ENCODE data around the gene DOCK4. TPM values are rescaled to one million over a fixed set of nuclear protein-coding genes. Genes with fewer than 3 reads are reported as not detected.

The DOCK4 gene
- total and polyA plus RNA-seq, 4 donors: 7.2 to 48.9 (median 12.8) TPM

- TF ChIP-seq ZBTB33 (IDR thresholded peaks at IDR 0.05) (peak; percentile 48), GABPA (IDR thresholded peaks at IDR 0.05 in 1 of 2, conservative IDR thresholded peaks at IDR 0.05 in 1 of 2) (no peak)
These were observed 22.4 kb upstream of the DOCK4 start (continued) for GRCh38 chr7:112228632-112229031.

GRCh38 chr7:112226701-112227276 lies 20.6 kb upstream of the DOCK4 start:
- no peak for DNase-seq (ENCODE audit: low spot score)
- WGBS: 97% methylated on average over 4 of the region's 4 CpGs
- Histone ChIP-seq H3K9me3 (ENCODE audit: control insufficient read depth in 4 of 4, low read length in 3 of 4) (no peaks in the 10 kb centered on the region), H3K4me1 (ENCODE audit: control insufficient read depth in 4 of 4, insufficient read depth in 4 of 4, low read length in 3 of 4) (peaks cover 1 to 43% (median 12%) of the 10 kb centered on the region in 4 donors), H3K36me3 (ENCODE audit: control insufficient read depth in 4 of 4, insufficient read depth in 3 of 4, low read depth in 1 of 4, low read length in 3 of 4) (no peaks in the 10 kb centered on the region), H3K9ac (ENCODE audit: low read depth in 1 of 2, low read length in 2 of 2) (no peak overlapping the region), H3K27me3 (ENCODE audit: control insufficient read depth in 4 of 4, insufficient read depth in 4 of 4, low read length in 3 of 4) (no peaks in the 10 kb centered on the region), H3K4me3 (ENCODE audit: low read depth in 1 of 3, low read length in 3 of 3) (no peak overlapping the region), H3K27ac (ENCODE audit: low read depth in 1 of 2, low read length in 2 of 2) (no peak overlapping the region)
- no peak for TF ChIP-seq EGR1 (IDR thresholded peaks at IDR 0.05; ENCODE audit: low read depth in 2 of 2)
- no peak for TF ChIP-seq YY1 (IDR thresholded peaks at IDR 0.05)
- no peak for TF ChIP-seq RXRA (IDR thresholded peaks at IDR 0.05)
- no peak for TF ChIP-seq NR2F2 (IDR thresholded peaks at IDR 0.05)
- no peak for TF ChIP-seq HNF4G (IDR thresholded peaks at IDR 0.05)
- no peak for TF ChIP-seq ZBTB33 (IDR thresholded peaks at IDR 0.05)
- TF ChIP-seq FOXA1 (IDR thresholded peaks at IDR 0.05): no peak
- no peak for TF ChIP-seq HNF4A (conservative IDR thresholded peaks at IDR 0.05)
- TF ChIP-seq TAF1 (conservative IDR thresholded peaks at IDR 0.05): no peak
- TF ChIP-seq RAD21 (IDR thresholded peaks at IDR 0.05): no peak
- no peak for TF ChIP-seq GABPA (IDR thresholded peaks at IDR 0.05 in 1 of 2, conservative IDR thresholded peaks at IDR 0.05 in 1 of 2)
- TF ChIP-seq REST (IDR thresholded peaks at IDR 0.05): no peak
- no peak for TF ChIP-seq SP1 (IDR thresholded peaks at IDR 0.05)
- no peak for TF ChIP-seq JUND (IDR thresholded peaks at IDR 0.05)
- no peak for TF ChIP-seq ATF3 (IDR thresholded peaks at IDR 0.05)
- TF ChIP-seq CTCF (IDR thresholded peaks at IDR 0.05; ENCODE audit: low read depth, low read length, missing input control): no peak
- TF ChIP-seq MAX (IDR thresholded peaks at IDR 0.05): no peak

All from liver (tissue), 9 donors.